Right lobe of liver (tissue), 4 donors: ENCODE measurements around the gene RAB32.

Source experiments
- CTCF ChIP-seq, 4 donors: fragments of 200-600 bp in 3 of 4; fragments of 450-650 bp in 1 of 4; IDR thresholded peaks; one replicate each; pipeline versions ENCODE4 v1.5.1 to v1.8.0; 2016 to 2022; ENCODE audit warnings: antibody characterized with exemption in 4 of 4, mild to moderate bottlenecking in 2 of 4
- POLR2A ChIP-seq: fragments of 450-650 bp; IDR thresholded peaks from one replicate; pipeline ENCODE4 v1.6.1; 2017; ENCODE audit warnings: antibody characterized with exemption, mild to moderate bottlenecking
- donor health status: DM: no; HTN: no; CAD: no.
- donor health status: DM: no; HTN: no; CAD: no.
- donor health status: DM: no; HTN: yes; CAD: no.

- TF ChIP-seq CTCF (IDR thresholded peaks at IDR 0.05) (no peak), POLR2A (no peak)
These were observed 9.9 kb downstream of the RAB32 start for GRCh38 chr6:146553377-146554135.
